ENCODE data around the gene AMER1. TPM values are rescaled to one million over a fixed set of nuclear protein-coding genes. Genes with fewer than 3 reads are reported as not detected.

The AMER1 gene
- total RNA-seq, 4 donors from 2014 or later = 3.5 to 14.3 (median 8.3) TPM

GRCh38 chrX:64206556-64207162 is 1.2 kb upstream of the AMER1 start:
- no peak for TF ChIP-seq CTCF (IDR thresholded peaks at IDR 0.05)
- DNase-seq = peak; percentile 27 to 34
- H3K27ac ChIP-seq = peak overlapping the region; percentile 86 to 91
- no peaks in the 10 kb centered on the region for H3K9me3 ChIP-seq
- H3K4me3 ChIP-seq = peak overlapping the region; percentile 52 to 58
- no peaks in the 10 kb centered on the region for H3K27me3 ChIP-seq
- no peaks in the 10 kb centered on the region for H3K4me1 ChIP-seq
- no peaks in the 10 kb centered on the region for H3K36me3 ChIP-seq
- intact Hi-C loops (cut with DNase I; ENCODE audit: low total_unique reads) = no loop called here

GRCh38 chrX:64205735-64206501 is 410 bp upstream of the AMER1 start:
- Histone ChIP-seq H3K27ac (peak overlapping the region; percentile 86 to 91), H3K4me3 (peak overlapping the region; percentile 52 to 58), H3K36me3 (no peaks in the 10 kb centered on the region), H3K27me3 (no peaks in the 10 kb centered on the region), H3K4me1 (no peaks in the 10 kb centered on the region), H3K9me3 (no peaks in the 10 kb centered on the region)
- DNase-seq = peak; percentile 93 to 95
- intact Hi-C loops (cut with DNase I; ENCODE audit: low total_unique reads) = no loop called here
- TF ChIP-seq POLR2A (IDR thresholded peaks at IDR 0.05) (peak; percentile 52 to 73), CTCF (IDR thresholded peaks at IDR 0.05) (peak in 1 of 4 experiments; percentile 11)

- peak overlapping the region; percentile 86 to 91 for H3K27ac ChIP-seq
- peak; percentile 24 to 33 for DNase-seq
- TF ChIP-seq POLR2A (IDR thresholded peaks at IDR 0.05) (no peak), CTCF (IDR thresholded peaks at IDR 0.05) (no peak)
- no peaks in the 10 kb centered on the region for H3K27me3 ChIP-seq
- H3K4me3 ChIP-seq = peak overlapping the region; percentile 52 to 58
- H3K36me3 ChIP-seq = no peaks in the 10 kb centered on the region
- no peaks in the 10 kb centered on the region for H3K9me3 ChIP-seq
- intact Hi-C loops (cut with DNase I; ENCODE audit: low total_unique reads) = no loop called here
- no peaks in the 10 kb centered on the region for H3K4me1 ChIP-seq
These were observed 637 bp downstream of the AMER1 start for GRCh38 chrX:64204701-64205440.

GRCh38 chrX:64204252-64204651 is 1.3 kb downstream of the AMER1 start:
- Histone ChIP-seq H3K27ac (peak overlapping the region; percentile 86 to 91), H3K36me3 (no peaks in the 10 kb centered on the region), H3K9me3 (no peaks in the 10 kb centered on the region), H3K4me3 (peak overlapping the region; percentile 52 to 58), H3K27me3 (no peaks in the 10 kb centered on the region), H3K4me1 (no peaks in the 10 kb centered on the region)
- TF ChIP-seq POLR2A (IDR thresholded peaks at IDR 0.05) (no peak), CTCF (IDR thresholded peaks at IDR 0.05) (no peak)
- intact Hi-C loops (cut with DNase I; ENCODE audit: low total_unique reads) = no loop called here
- peak; percentile 16 to 18 for DNase-seq
